Activated CD8-positive, alpha-beta memory T cell treated with anti-CD3 and anti-CD28 coated beads for 36 hours (primary cell): ENCODE results near the gene LGALS3. TPM values are rescaled to one million over a fixed set of nuclear protein-coding genes. Genes with fewer than 3 reads are reported as not detected.
"Not testable (repeated sequence)": the region's sequence is repeated elsewhere in the genome, so short reads cannot be mapped to it uniquely, and the experiment has no call there.

ENCODE experiments used
- CTCF ChIA-PET: fragments of 350-600 bp; sonication (Branson Sonifier 250); formaldehyde crosslinking; loops from one replicate; lab custom pipeline; 2021; ENCODE audit warnings: antibody characterized with exemption; lab: Charles Lee
- POLR2A ChIA-PET: fragments of 350-600 bp; sonication (Branson Sonifier 250); formaldehyde crosslinking; loops from one replicate; lab custom pipeline; 2021; ENCODE audit warnings: antibody characterized with exemption; lab: Charles Lee
- total RNA-seq, 2 experiments: library from RNA; stranded (reverse); gene quantifications; one replicate each; pipeline ENCODE4 v1.2.3, GENCODE V29; 2021

LGALS3 gene
- total RNA-seq: 10 to 100 TPM; 46.0 to 47.0 TPM

- CTCF ChIA-PET: interaction anchor here (1.0 to 1.2 kb wide), 2 partner anchors 21 to 25 kb away, joined by 3 read pairs; no protein-coding TSS in a partner anchor
- POLR2A ChIA-PET: no interaction called here
Observed at GRCh38 chr14:55129086-55129427, at the start of gene LGALS3. Gene LGALS3, plus strand, starts transcription at chr14:55129252. Its CDS starts 8,122 bp downstream, at chr14:55137374.

GRCh38 chr14:55079961-55080360 lies 49.1 kb upstream of the LGALS3 start:
- POLR2A ChIA-PET: not testable (repeated sequence)
- CTCF ChIA-PET: interaction anchor here (1.2 to 1.8 kb wide), 2 partner anchors 10 to 29 kb away, joined by 3 to 6 read pairs; partner anchors contain the start of gene MAPK1IP1L

- CTCF ChIA-PET: interaction anchor here (0.6 to 1.1 kb wide), 3 partner anchors 27 to 536 kb away, joined by 3 to 4 read pairs (median 3); no protein-coding TSS in a partner anchor
- POLR2A ChIA-PET: no interaction called here
Observed at GRCh38 chr14:55084401-55085059, 44.5 kb upstream of the LGALS3 start.

GRCh38 chr14:55085060-55085660 lies 43.9 kb upstream of the LGALS3 start:
- CTCF ChIA-PET: interaction anchor here (1.1 kb wide), 1 partner anchor 76 kb away, joined by 4 read pairs; no protein-coding TSS in a partner anchor
- POLR2A ChIA-PET: no interaction called here

DNA sequence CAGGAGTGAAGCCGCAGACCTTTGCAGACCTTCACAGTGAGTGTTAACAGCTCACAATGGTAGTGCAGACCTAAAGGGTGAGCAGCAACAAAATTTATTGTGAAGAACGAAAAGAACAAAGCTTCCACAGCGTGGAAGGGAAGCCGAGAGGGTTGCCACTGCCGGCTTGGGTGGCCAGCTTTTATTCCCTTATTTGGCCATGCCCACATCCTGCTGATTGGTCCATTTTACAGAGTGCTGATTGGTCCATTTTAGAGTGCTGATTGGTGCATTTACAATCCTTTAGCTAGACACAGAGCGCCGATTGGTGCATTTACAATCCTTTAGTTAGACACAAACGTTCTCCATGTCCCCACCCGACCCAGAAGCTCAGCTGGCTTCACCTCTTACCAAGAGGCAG lies 42.1 kb upstream of the LGALS3 start:
- POLR2A ChIA-PET: no interaction called here
- CTCF ChIA-PET: interaction anchor here (0.7 to 2.2 kb wide), 3 partner anchors 73 to 1070 kb away, joined by 3 to 8 read pairs (median 3); no protein-coding TSS in a partner anchor

DNA sequence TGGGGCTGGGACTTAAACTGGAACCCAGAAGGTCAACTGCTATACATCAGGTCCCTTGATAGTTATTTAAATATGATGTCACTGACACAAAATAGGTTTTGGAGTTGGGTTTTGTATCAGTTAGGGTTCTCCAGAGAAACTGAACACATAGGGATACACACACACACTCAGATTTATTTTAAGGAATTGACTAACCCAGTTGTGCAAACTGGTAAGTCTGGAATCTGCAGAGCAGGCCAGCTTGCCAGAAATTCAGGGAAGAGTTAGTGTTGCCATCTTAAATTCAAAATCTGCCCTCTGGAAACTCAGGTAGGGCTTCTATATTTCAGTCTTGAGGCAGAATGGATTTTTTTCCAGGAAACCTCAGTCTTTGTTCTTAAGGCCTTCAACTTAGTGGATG lies 40.7 kb upstream of the LGALS3 start:
- CTCF ChIA-PET: interaction anchor here (1.4 to 2.2 kb wide), 3 partner anchors 11 to 72 kb away, joined by 3 to 8 read pairs (median 5); no protein-coding TSS in a partner anchor
- POLR2A ChIA-PET: interaction anchor here (0.6 kb wide), 1 partner anchor 66 kb away, joined by 5 read pairs; no protein-coding TSS in a partner anchor

DNA sequence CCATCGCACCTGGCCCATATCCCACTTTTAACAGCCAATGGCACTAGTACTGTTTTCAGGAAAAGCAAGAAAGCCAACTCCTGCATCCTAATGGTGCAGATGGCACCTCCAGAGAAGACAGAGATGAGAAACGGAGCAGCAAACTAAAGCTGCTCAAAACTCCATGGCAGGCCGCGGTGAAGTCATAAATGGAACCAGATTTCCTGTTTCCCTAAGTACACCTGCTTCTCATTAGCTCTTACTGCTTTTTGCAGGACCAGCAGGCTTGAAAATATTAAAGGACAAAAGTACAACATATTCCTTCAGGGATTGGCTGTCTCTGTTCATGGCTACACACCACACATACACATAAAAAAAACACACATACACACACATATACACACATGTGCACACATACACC lies 36.7 kb upstream of the LGALS3 start:
- CTCF ChIA-PET: interaction anchor here (0.8 to 1.3 kb wide), 3 partner anchors 11 to 68 kb away, joined by 3 to 5 read pairs (median 3); no protein-coding TSS in a partner anchor
- POLR2A ChIA-PET: no interaction called here

- POLR2A ChIA-PET: interaction anchor here (1.1 kb wide), 1 partner anchor 43 kb away, joined by 3 read pairs; no protein-coding TSS in a partner anchor
- CTCF ChIA-PET: interaction anchor here (0.6 to 1.2 kb wide), 3 partner anchors 11 to 368 kb away, joined by 3 to 4 read pairs (median 3); no protein-coding TSS in a partner anchor
Observed at GRCh38 chr14:55094292-55095157, 34.5 kb upstream of the LGALS3 start.

DNA sequence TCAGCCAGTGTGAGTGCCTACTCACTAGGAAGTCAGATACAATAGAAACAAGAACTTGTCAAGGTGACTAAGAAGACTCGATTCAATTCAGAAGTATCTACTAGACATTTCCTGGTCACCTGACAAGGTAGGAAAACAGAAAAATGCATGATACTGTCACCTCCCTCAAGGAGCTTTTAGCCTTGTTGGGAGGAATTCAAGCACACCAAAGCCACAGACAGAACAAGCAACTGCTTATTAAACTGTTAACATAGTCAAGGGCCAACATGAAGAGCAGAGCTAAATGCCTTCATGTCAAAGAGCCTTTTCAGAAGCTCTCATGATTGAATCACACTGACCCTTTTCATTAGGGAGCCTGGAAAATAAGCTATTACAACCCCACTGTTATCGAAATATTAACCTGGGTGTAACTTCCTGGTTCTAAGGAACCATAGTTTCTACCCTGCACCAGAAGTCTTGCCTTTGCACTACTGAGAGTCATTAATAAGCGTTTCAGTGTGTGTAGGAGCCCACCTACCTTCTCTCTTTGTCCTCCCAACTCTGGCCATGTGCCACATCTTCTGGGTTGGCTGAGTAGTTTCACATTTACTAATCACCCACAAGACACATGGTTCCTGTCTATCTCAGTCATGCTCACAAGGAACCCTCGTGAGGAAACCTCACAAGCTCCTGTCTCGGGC lies 31.0 kb upstream of the LGALS3 start:
- CTCF ChIA-PET: interaction anchor here (1.0 to 1.8 kb wide), 2 partner anchors 10 to 47 kb away, joined by 4 to 5 read pairs; partner anchors contain the start of gene MAPK1IP1L
- POLR2A ChIA-PET: interaction anchor here (0.6 to 1.6 kb wide), 5 partner anchors 30 to 100 kb away, joined by 3 to 8 read pairs (median 3); partner anchors contain the start of gene DLGAP5

DNA sequence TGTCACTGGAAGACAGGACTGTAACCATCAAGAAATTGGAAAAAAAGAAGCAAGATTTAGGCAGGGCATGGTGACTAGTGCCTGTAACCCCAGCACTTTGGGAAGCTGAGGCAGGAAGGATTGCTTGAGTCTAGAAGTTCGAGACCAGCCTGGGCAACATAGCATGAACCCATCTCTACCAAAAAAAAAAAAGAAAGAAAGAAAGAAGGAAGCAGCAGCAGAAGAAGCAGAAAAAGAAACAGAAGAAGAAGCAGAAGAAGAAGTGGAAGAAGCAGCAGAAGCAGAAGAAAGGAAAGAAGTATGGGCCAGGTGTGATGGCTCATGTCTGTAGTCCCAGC lies 30.5 kb upstream of the LGALS3 start:
- POLR2A ChIA-PET: interaction anchor here (0.6 to 1.6 kb wide), 5 partner anchors 30 to 99 kb away, joined by 3 to 8 read pairs (median 3); partner anchors contain the start of gene DLGAP5
- CTCF ChIA-PET: interaction anchor here (1.0 to 1.8 kb wide), 2 partner anchors 10 to 47 kb away, joined by 4 to 5 read pairs; partner anchors contain the start of gene MAPK1IP1L

- POLR2A ChIA-PET: interaction anchor here (1.1 kb wide), 1 partner anchor 30 kb away, joined by 3 read pairs; no protein-coding TSS in a partner anchor
- CTCF ChIA-PET: interaction anchor here (0.7 to 1.0 kb wide), 4 partner anchors 27 to 61 kb away, joined by 3 to 6 read pairs (median 3); no protein-coding TSS in a partner anchor
Observed at GRCh38 chr14:55099756-55100155, 29.3 kb upstream of the LGALS3 start.

GRCh38 chr14:55101698-55102097 lies 27.4 kb upstream of the LGALS3 start:
- ChIA-PET CTCF (no interaction called here), POLR2A (no interaction called here)

DNA sequence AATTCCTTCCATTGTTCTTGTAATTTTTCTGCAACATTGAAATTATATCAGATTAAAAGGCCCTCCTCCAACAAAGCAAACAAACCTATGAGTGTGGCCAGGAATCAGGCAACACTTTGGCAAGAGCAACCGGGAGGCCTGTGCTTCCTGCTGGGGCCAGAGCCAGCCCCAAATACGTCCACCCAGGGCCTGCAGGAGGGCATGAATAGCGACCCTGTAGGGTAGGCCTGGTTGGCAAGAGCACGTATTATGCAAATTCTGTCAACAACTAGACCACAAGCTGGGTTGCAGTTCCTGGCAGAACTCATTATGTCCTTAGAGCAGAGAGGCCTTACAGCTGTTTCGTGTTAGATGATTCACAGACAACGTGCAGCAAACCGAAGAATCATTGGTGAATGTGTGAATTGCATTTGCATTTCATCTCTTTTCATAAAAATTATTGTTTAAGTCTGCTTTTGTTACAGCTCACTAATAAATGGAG lies 26.9 kb upstream of the LGALS3 start:
- CTCF ChIA-PET: interaction anchor here (0.7 to 1.2 kb wide), 2 partner anchors 51 to 57 kb away, joined by 4 to 5 read pairs; partner anchors contain the start of gene MAPK1IP1L
- POLR2A ChIA-PET: interaction anchor here (1.0 kb wide), 1 partner anchor 29 kb away, joined by 4 read pairs; no protein-coding TSS in a partner anchor

- CTCF ChIA-PET: interaction anchor here (0.7 to 1.7 kb wide), 5 partner anchors 11 to 58 kb away, joined by 3 to 5 read pairs (median 4); partner anchors contain the start of gene MAPK1IP1L
Observed at GRCh38 chr14:55103005-55103640, 25.9 kb upstream of the LGALS3 start.

GRCh38 chr14:55103971-55104954 lies 24.8 kb upstream of the LGALS3 start:
- POLR2A ChIA-PET: no interaction called here
- CTCF ChIA-PET: interaction anchor here (0.9 to 1.7 kb wide), 3 partner anchors 12 to 57 kb away, joined by 3 to 5 read pairs (median 3); no protein-coding TSS in a partner anchor

More at GRCh38 chr14:55103005-55103640, 25.9 kb upstream of the LGALS3 start:
- POLR2A ChIA-PET: interaction anchor here (0.8 to 1.0 kb wide), 3 partner anchors 27 to 31 kb away, joined by 3 to 4 read pairs (median 3); no protein-coding TSS in a partner anchor

DNA sequence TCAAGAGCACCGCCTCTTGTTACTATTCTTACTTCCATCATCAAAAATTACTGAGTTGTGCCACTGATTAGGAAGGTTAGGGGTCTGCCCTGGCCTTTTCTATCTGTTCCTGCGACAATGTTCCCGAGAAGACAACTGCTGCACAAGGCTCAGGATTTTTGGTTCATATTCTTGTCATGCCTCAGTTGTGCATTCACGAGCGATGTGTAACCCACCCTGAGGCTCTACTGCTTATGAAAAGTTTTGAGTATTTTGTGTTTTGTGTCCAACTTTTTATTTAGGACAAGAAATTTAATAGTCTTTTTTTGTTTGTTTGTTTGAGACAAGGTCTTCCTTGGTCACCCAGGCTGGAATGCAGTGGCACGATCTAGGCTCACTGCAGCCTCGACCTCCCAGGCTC lies 23.1 kb upstream of the LGALS3 start:
- ChIA-PET POLR2A (interaction anchor here (0.6 kb wide), 1 partner anchor 1099 kb away, joined by 3 read pairs; no protein-coding TSS in a partner anchor), CTCF (interaction anchor here (0.6 kb wide), 1 partner anchor 12 kb away, joined by 3 read pairs; no protein-coding TSS in a partner anchor)
